GM21529 (cell line): ENCODE data around the gene LRRC7.

ENCODE experiments used
- ATAC-seq: cut with Tn5 transposase; IDR thresholded peaks from one replicate; pipeline ENCODE4 v1.9.1; 2021; ENCODE audit not compliant: unreplicated experiment

LRRC7 gene

GRCh38 chr1:69587391-69587790 is 19.7 kb downstream of the LRRC7 start:
- no peak for ATAC-seq

- ATAC-seq, result no peak
These were observed 22.1 kb downstream of the LRRC7 start for GRCh38 chr1:69589799-69590198.

- no peak for ATAC-seq
These were observed 24.6 kb downstream of the LRRC7 start for GRCh38 chr1:69592341-69592740.

GRCh38 chr1:69595486-69595885 is 27.8 kb downstream of the LRRC7 start:
- ATAC-seq, result no peak

GRCh38 chr1:69611316-69611715 is 43.6 kb downstream of the LRRC7 start:
- ATAC-seq, result no peak

- ATAC-seq, result no peak
These were observed 45.7 kb downstream of the LRRC7 start for GRCh38 chr1:69613414-69613813.

GRCh38 chr1:69638673-69639072 is 71.0 kb downstream of the LRRC7 start:
- no peak for ATAC-seq

- ATAC-seq, result no peak
These were observed 71.4 kb downstream of the LRRC7 start for GRCh38 chr1:69639159-69639558.

- no peak for ATAC-seq
These were observed 75.5 kb downstream of the LRRC7 start for GRCh38 chr1:69643266-69643665.

- no peak for ATAC-seq
These were observed 77.8 kb downstream of the LRRC7 start for GRCh38 chr1:69645477-69645876.

GRCh38 chr1:69648486-69648885 is 80.8 kb downstream of the LRRC7 start:
- no peak for ATAC-seq

- no peak for ATAC-seq
These were observed 81.8 kb downstream of the LRRC7 start for GRCh38 chr1:69649383-69649990.

- ATAC-seq, result no peak
These were observed 83.1 kb downstream of the LRRC7 start for GRCh38 chr1:69650779-69651178.

- no peak for ATAC-seq
These were observed 83.9 kb downstream of the LRRC7 start for GRCh38 chr1:69651656-69652055.

- no peak for ATAC-seq
These were observed 90.2 kb downstream of the LRRC7 start for GRCh38 chr1:69657971-69658370.

- ATAC-seq, result no peak
These were observed 94.0 kb downstream of the LRRC7 start for GRCh38 chr1:69661686-69662085.

GRCh38 chr1:69662321-69662720 is 94.6 kb downstream of the LRRC7 start:
- ATAC-seq, result no peak

- no peak for ATAC-seq
These were observed 103.8 kb downstream of the LRRC7 start for GRCh38 chr1:69671363-69672010.

GRCh38 chr1:69673321-69673720 is 105.6 kb downstream of the LRRC7 start:
- no peak for ATAC-seq

GRCh38 chr1:69679965-69680364 is 112.2 kb downstream of the LRRC7 start:
- no peak for ATAC-seq

- no peak for ATAC-seq
These were observed 118.8 kb downstream of the LRRC7 start for GRCh38 chr1:69686367-69686984.

GRCh38 chr1:69688193-69688592 is 120.5 kb downstream of the LRRC7 start:
- ATAC-seq, result no peak

- ATAC-seq, result no peak
These were observed 123.5 kb downstream of the LRRC7 start for GRCh38 chr1:69691179-69691578.
